Tongue (tissue), 2 donors: ENCODE results near the gene KLHL1. TPM values are rescaled to one million over a fixed set of nuclear protein-coding genes. Genes with fewer than 3 reads are reported as not detected.

Experiments
- DNase-seq: peaks from one replicate; pipeline ENCODE4 v3.0.0-alpha.2; 2015
- total RNA-seq: library from RNA; depleted of rRNA; stranded (reverse); fragments of >200 nt; gene quantifications from one replicate; pipeline ENCODE4 v1.2.3, GENCODE V29; 2014

The KLHL1 gene
- total RNA-seq, 1 donor from 2014 or later, result 0.31 TPM

GRCh38 chr13:69857183-69857821 is 250.9 kb downstream of the KLHL1 start:
- peak; percentile 68 for DNase-seq

- no peak for DNase-seq
Measured at GRCh38 chr13:69856331-69856730, 251.9 kb downstream of the KLHL1 start.

- DNase-seq, result no peak
Measured at GRCh38 chr13:69828527-69828926, 279.7 kb downstream of the KLHL1 start.

GRCh38 chr13:69820180-69820579 is 288.1 kb downstream of the KLHL1 start:
- no peak for DNase-seq

GRCh38 chr13:69817333-69817869 is 290.9 kb downstream of the KLHL1 start:
- no peak for DNase-seq

GRCh38 chr13:69809152-69809551 is 299.1 kb downstream of the KLHL1 start:
- DNase-seq, result no peak

GRCh38 chr13:69796256-69796655 is 312.0 kb downstream of the KLHL1 start:
- no peak for DNase-seq

- DNase-seq, result no peak
Measured at GRCh38 chr13:69793783-69794453, 314.3 kb downstream of the KLHL1 start.

- DNase-seq, result no peak
Measured at GRCh38 chr13:69776937-69777336, 331.3 kb downstream of the KLHL1 start.

- no peak for DNase-seq
Measured at GRCh38 chr13:69769608-69770007, 338.6 kb downstream of the KLHL1 start.

GRCh38 chr13:69761581-69761980 is 346.7 kb downstream of the KLHL1 start:
- DNase-seq, result no peak

GRCh38 chr13:69755101-69755500 is 353.2 kb downstream of the KLHL1 start:
- DNase-seq, result no peak

GRCh38 chr13:69751259-69751658 is 357.0 kb downstream of the KLHL1 start:
- DNase-seq, result no peak

- no peak for DNase-seq
Measured at GRCh38 chr13:69737129-69737935, 370.9 kb downstream of the KLHL1 start.

GRCh38 chr13:69721631-69722030 is 386.6 kb downstream of the KLHL1 start:
- DNase-seq, result no peak

- no peak for DNase-seq
Measured at GRCh38 chr13:69720278-69720983, 387.8 kb downstream of the KLHL1 start.

- DNase-seq, result no peak
Measured at GRCh38 chr13:69706807-69707206, 401.4 kb downstream of the KLHL1 start.

- no peak for DNase-seq
Measured at GRCh38 chr13:69704311-69704710, 403.9 kb downstream of the KLHL1 start.

- no peak for DNase-seq
Measured at GRCh38 chr13:69690999-69691398, 417.3 kb downstream of the KLHL1 start.

GRCh38 chr13:69683921-69684686 is 424.1 kb downstream of the KLHL1 start:
- peak; percentile 1 for DNase-seq

GRCh38 chr13:69681722-69682121 is 426.5 kb downstream of the KLHL1 start:
- DNase-seq, result no peak

GRCh38 chr13:69677343-69677742 is 430.9 kb downstream of the KLHL1 start:
- DNase-seq, result no peak
